DMS114 treated with DMSO at 0.1 percent for 48 hours (cell line): ENCODE measurements around the gene AP3M1.
"Not testable (repeated sequence)": the region's sequence is repeated elsewhere in the genome, so short reads cannot be mapped to it uniquely, and the experiment has no call there.

ENCODE experiments used
- DNase-seq: peaks from one replicate; lab custom pipeline; 2025; ENCODE audit not compliant: unreplicated experiment; lab: John Stamatoyannopoulos, UW

AP3M1 gene

DNA sequence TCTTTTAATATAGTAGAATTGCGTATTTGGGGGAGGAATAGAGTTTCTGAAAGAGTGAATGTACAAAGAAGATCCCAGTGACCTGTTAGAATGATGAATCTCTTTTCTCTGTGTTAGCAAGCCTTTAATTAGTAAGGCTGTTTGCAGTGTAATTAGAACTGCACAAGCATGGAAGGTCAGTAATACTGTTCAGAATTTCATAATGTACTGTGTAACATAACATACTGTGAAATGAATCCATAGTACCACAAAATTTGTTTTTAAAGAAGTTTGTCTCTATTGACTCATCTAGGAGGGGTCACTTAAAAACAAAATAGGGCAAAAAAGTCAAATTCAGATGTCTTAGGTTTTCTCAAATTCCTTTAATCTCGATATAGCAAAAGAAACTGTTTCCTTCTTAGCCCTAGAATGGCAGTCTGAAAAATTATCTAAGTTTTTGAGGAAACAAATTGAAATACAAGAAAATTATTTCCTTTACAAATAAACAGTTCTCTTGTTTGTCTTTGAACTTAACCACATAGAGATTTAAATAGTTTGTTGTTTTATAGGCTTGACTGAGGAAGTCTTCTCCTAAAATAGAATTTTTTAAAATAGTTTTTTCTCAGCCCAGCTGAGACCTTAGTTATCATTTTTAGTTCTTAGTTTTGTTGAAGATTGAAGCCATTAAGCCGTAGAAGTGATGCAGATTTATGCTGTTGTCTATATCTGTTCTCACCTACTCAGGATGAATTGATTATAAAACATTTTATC lies 12.9 kb upstream of the AP3M1 start:
- DNase-seq = no peak

- no peak for DNase-seq
Observed at GRCh38 chr10:74160013-74160412, 9.4 kb upstream of the AP3M1 start.

- no peak for DNase-seq
Observed at GRCh38 chr10:74156919-74157289, 6.3 kb upstream of the AP3M1 start.

GRCh38 chr10:74153676-74154075 lies 3.0 kb upstream of the AP3M1 start:
- no peak for DNase-seq

- DNase-seq = peak; percentile 43
Observed at GRCh38 chr10:74153123-74153522, 2.5 kb upstream of the AP3M1 start.

GRCh38 chr10:74151879-74152722 lies 1.5 kb upstream of the AP3M1 start:
- no peak for DNase-seq

GRCh38 chr10:74150990-74151878 lies 606 bp upstream of the AP3M1 start, which contains the start of gene ADK:
TSS of gene ADK (plus strand) at chr10:74151221. CDS start at chr10:74151279, 58 bp downstream.
- peak; percentile 98 for DNase-seq

DNA sequence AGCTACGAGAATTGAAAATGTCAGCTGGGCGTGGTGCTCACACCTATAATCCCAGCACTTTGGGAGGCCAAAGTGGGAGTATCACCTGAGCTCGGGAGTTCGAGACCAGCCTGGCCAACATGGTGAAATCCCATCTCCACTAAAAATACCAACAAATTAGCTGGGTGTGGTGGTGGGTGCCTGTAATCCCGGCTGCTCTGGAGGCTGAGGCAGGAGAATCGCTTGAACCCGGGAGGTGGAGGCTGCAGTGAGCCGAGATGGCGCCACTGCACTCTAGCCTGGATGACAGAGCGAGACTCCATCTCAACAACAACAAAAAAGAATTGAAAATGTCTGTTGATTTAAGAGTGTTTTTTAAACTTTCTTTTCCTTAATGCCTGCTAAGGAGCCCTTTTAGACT lies 3.6 kb downstream of the AP3M1 start:
- not testable (repeated sequence) for DNase-seq

DNA sequence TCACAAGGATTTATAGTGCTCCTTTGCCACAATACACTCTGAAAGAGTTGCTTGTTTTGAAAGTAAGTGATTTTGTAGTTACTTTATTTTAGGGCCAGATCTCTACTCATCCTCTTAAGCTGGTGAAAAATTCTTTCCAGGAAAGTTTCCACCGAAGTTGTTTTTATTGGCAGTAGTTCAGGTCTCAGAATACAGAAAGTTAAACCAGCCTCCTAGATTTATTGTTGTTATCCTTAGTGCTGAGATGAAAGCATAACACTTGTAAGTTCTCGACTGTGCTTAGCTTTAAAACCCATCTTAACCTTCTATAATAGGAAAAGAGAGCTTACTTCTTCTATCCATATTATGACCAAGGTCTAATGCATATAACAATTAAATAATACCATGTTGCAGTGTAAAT lies 5.5 kb downstream of the AP3M1 start:
- no peak for DNase-seq

GRCh38 chr10:74140553-74140952 lies 10.1 kb downstream of the AP3M1 start:
- DNase-seq = no peak

- no peak for DNase-seq
Observed at GRCh38 chr10:74139981-74140380, 10.6 kb downstream of the AP3M1 start.

- not testable (repeated sequence) for DNase-seq
Observed at GRCh38 chr10:74138596-74138995, 12.0 kb downstream of the AP3M1 start.

DNA sequence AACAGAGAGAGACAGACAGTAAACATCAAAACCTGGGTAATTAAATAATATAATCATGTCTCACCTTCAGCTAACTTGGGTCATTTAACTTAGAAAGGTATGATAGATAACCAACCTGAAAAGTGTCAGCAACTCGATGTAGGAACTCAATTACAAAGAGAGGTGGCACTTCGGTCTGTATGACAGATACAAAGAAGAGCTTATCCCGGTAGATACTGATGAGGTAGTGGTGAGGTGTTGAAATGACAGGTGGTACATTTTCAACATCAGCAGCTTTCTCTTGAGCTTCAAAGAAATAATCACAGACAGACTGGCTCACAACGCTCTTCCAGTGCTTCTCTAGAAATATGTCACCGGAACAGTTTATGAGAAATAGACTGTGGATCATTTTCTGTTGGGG lies 12.6 kb downstream of the AP3M1 start:
- no peak for DNase-seq

DNA sequence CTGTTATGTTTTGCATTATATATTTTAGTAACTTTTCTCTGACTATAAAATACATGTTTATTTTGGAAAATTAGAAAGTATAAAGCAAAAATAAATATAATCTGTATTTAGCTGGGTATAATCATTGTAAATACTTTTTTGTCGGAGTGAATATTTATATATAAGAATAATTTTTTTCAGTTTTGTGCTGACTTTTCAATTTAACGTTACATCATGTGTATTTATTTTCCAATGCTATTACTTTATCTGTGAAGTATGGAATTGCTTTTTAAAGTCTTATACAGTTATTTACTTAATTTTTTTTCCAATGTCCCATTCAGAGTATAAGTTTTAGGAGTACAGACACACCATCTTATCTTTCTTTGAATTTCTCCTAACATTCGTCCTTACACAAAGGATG lies 15.2 kb downstream of the AP3M1 start:
- no peak for DNase-seq

GRCh38 chr10:74133923-74134820 lies 16.5 kb downstream of the AP3M1 start:
- DNase-seq = no peak

DNA sequence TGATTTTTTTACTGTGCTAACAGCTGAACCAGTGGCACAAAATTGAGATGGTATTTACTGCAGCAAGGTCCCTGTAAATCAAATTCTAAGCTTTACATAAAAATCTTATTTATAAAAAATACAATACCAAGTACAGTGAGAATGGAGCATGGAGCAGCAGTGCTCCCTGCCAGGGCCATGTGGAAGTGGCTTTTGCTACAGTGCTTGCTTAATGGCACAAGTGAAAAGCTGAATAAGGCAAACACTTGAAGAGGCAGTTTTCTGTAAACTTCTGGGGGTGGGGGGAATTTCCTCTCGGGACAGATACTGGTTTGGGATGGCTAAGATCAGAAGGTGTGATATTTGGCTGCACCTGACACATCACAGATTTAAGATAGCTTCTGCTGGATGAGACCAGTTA lies 27.5 kb downstream of the AP3M1 start:
- DNase-seq = no peak

DNA sequence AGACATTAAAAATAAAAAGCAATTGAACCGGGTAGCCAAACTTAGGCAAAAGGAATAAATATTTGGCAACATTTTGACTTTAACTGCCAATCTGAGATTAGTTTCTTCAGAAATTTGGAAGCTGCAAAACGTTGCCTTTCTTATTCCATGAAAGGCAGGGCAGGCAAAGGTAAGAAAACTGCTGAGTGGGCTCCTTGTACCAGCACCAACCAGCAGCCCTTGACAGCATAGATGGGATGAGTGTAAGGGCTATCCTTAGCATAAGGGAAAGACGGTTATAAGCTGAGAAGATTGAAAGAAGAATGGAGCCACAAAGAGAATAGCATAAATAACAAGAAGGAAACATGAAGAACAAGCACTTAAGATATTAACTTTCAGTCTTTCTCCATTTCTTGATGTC lies 28.6 kb downstream of the AP3M1 start:
- DNase-seq = no peak

DNA sequence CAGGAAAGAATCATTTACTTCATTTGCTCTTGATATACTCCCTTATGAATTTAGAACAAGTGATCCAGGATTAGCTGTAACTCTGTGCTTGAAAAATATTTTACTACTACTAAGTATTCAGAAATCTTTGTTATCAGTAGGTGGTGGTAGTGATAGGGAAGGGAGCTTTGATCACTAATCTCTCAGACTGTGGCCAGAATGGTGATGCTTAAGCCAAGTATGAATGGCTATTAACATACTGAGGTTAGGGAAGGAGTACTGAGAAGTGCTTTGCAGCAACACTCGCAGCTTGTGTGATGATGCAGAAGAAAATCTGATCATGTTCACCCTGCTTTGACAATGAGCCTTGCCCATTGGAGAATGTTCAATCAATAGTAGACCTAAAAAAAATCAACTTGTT lies 29.3 kb downstream of the AP3M1 start:
- DNase-seq = no peak

- DNase-seq = no peak
Observed at GRCh38 chr10:74120911-74121310, 29.7 kb downstream of the AP3M1 start.

DNA sequence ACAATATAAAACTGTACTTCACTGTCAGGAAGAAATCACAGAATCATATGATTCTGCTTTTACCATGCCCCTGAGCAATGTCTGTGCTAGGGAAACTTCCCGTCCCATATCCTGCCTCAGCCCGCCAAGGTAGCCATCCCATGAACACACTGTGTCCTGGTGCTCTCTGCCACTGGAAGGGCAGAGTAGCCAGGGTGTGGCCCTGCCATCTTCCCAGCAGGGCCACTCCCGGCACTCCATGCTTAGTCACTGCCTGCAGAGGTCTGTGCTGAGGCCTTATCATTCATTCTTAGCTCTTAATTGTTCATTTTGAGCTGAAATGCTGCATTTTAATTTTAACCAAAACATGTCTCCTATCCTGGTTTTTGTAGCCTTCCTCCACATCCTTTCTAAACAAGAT lies 31.8 kb downstream of the AP3M1 start:
- no peak for DNase-seq
